ENCODE measurements around the gene PCSK6. TPM values are rescaled to one million over a fixed set of nuclear protein-coding genes. Genes with fewer than 3 reads are reported as not detected.
A peak's percentile ranks its signal among the peaks of the same experiment; 100 is the strongest.

The PCSK6 gene
- polyA plus RNA-seq (ENCODE audit: insufficient read length in 12 of 12), result 10 to 100 TPM in 9 of 12 donors, 1 to 10 TPM in 2, not detected in 1; 7.7 to 28.6 (median 10.9) TPM
- long read RNA-seq, donor 1, full-length matches to known transcripts, result 1 of 7 reads
- long read RNA-seq, donor 1, partial matches to known transcripts, result 6 of 7 reads
- long read RNA-seq, donor 1, other reads (novel, unspliced or antisense), result 0 of 7 reads
- long read RNA-seq, donor 2, result 0 reads
- long read RNA-seq, donor 3, partial matches to known transcripts, result 0 of 2 reads
- long read RNA-seq, donor 3, other reads (novel, unspliced or antisense), result 0 of 2 reads
- long read RNA-seq, donor 4, full-length matches to known transcripts, result 1 of 1 reads
- long read RNA-seq, donor 4, partial matches to known transcripts, result 0 of 1 reads
- long read RNA-seq, donor 4, other reads (novel, unspliced or antisense), result 0 of 1 reads
- long read RNA-seq, donor 5, full-length matches to known transcripts, result 2 of 2 reads
- long read RNA-seq, donor 5, partial matches to known transcripts, result 0 of 2 reads
- long read RNA-seq, donor 5, other reads (novel, unspliced or antisense), result 0 of 2 reads
- long read RNA-seq, donor 6, result 0 reads
- long read RNA-seq, donor 7, partial matches to known transcripts, result 0 of 1 reads
- long read RNA-seq, donor 7, other reads (novel, unspliced or antisense), result 0 of 1 reads
- long read RNA-seq, donor 8, full-length matches to known transcripts, result 2 of 2 reads
- long read RNA-seq, donor 8, partial matches to known transcripts, result 0 of 2 reads
- long read RNA-seq, donor 8, other reads (novel, unspliced or antisense), result 0 of 2 reads
- long read RNA-seq, donor 9, partial matches to known transcripts, result 0 of 1 reads
- long read RNA-seq, donor 9, other reads (novel, unspliced or antisense), result 0 of 1 reads
- long read RNA-seq, donor 10, result 0 reads
- long read RNA-seq, donor 11, full-length matches to known transcripts, result 4 of 4 reads
- long read RNA-seq, donor 11, partial matches to known transcripts, result 0 of 4 reads
- long read RNA-seq, donor 11, other reads (novel, unspliced or antisense), result 0 of 4 reads

DNA sequence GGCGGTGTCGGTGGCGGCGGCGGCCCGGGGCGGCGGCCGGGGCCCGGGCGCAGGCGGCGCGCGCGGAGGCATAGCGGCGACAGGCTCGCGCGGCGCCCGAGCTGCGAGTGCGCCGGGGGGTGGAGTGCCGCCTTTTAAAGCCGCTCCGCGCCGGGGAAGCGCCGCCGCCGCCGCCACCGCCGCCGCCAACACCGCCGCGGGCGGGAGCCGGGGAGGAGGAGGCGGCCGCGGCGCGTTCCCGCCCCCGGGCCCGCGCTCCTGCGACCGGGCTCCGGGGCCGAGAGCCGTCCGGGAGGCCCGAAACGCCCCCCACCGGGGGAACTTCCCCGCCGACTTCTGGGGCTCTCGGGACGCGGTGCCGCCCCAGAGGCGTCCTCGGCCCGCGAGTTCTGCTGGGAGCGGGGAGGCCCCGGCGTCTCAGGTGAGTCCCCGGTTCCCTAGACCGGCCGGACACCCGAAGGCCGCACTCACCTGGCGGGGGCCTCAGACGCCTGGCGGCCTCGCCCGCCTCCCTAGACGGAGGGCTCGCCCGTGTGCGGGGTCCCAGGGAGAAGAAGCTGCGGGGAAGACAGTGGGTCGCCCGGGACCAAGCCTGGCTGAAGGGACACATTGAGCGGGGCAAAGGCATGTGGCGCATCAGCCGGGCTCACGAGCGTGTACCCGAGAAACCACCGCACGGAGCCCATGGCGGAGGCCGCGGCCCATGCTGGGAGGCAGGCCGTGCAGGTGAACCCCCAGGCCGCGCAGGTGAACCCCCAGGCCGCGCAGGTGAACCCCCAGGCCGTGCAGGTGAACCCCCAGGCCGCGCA lies at the start of gene PCSK6:
PCSK6 (minus strand) TSS at position 109 of the 809 bp plus-strand sequence; CDS start at position 72, 37 bp downstream.
- no peak for DNase-seq

DNA sequence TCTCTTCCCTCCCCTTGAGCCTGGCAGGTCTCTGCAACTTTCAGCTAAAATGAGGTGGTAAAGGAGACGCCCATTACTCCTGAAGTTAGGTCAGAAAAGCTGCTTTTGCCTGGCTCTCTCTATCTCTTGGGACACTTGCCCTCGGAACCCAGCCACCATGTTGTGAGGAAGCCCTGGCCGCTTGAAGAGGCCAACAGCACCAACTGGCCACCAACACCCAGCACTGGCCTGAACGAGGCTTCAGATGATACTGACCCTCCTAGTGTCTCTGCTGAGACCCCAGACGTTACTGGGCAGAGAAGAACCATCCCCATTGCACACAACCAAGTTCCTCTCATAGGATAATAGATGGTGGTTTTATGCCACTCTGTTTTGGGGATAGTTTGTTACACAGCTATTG lies 49.5 kb upstream of the PCSK6 start:
- DNase-seq, result no peak

DNA sequence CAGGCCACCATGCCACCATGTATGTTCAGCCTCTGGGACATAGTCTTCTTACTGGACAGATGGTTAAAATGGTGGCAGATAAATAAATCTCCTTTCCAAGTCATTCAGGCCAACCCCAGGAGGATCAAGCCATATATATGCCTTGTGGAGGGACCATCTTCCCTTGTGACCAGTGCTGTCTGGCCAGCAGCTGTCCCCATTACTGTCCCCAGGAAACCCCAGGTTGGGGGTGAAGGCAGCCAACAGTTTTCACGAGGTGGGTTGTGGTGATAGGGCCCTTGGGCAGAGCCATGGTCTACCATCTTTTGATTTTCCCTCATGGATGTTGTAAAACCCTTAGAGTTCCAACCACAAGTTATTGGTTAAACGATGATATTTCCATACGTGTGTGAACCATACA lies 48.7 kb upstream of the PCSK6 start:
- DNase-seq, result no peak

DNA sequence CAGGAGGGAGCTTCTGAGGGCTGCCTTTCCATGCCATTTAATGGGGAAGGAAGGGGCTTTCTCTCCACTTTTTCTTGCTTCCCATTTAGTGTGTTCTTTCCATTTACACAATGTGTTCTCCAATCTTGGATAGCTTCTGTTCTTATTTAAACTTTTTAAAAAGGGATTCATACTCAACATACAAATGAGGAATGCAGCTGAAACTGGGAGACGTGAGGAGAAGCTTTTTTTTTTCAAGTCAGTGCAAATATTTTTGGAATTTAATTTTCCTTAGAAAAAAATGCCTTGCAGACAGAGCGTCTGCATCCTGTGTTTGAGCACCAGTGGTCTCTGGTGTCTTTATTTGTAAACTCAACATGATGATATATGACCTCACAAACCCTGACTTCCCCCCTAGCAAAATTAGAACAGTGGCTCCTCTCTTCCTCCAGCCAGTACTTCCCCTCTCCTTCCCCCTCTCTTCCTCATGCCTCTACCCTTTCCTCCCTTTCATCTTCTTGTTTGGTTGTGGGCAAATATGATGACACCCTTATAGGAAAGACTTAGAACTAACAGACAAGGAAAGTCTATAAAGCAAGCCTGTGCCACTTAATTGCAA lies 48.1 kb upstream of the PCSK6 start:
- DNase-seq, result no peak

DNA sequence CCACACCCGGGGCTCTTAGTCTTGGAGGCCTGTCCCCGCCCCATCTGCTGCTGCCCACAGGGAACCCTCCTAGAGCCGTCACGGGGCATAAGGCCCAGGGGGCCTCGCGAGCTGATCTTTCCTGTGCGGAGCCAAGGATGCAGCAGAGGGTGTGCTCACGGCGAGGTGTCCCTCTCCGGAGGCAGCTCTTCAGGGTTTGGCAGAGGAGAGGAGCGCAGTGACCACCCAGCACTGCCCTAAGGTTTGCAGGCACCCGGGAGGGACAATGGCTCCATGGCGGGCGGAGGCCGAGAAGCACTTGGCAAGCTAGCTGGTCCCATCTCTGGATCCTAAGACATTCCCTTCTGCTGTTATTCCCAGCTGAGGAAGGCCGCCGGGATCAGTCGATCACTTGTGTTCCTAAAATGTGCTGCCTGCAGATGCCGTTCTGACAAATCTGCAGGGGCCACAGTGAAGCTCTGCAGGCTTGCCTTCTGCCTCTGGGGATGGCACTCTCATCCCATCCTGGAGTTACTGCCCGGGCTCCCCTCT lies 47.4 kb upstream of the PCSK6 start:
- no peak for DNase-seq

DNA sequence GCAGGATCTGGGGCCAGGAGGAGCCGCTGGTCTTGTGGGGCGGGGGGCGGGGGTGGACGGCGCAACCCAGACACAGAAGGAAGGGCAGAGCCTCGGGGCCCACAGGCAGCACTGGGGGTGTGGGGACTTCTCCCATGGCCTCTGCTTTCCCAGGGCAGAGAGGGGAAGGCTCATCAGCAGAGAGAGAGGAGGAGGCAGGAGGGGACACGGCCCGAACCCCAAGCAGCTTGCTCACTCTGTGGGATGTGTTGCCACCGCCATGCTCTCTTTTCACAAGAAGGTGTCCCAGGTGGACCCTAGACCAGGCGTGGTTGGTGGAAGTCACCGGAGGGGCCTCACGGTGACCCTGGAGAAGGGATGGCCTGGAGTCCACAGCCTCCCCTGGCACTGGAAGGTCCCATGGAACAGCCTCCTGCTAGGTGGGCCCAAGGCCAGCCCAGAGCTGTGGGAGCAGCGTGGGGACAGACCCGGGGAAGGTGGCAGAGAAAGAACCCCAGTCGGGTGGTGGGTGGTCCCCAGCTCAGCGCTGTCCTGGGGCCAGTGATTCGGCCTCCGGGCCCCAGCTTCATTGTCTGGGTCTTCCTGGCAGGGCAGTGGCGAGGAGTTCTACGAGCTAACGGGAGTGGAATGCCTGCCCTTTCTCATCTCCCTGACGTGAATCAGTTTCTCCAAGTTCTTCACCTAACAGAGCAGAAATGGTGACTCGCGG lies 46.8 kb upstream of the PCSK6 start:
- DNase-seq, result no peak

DNA sequence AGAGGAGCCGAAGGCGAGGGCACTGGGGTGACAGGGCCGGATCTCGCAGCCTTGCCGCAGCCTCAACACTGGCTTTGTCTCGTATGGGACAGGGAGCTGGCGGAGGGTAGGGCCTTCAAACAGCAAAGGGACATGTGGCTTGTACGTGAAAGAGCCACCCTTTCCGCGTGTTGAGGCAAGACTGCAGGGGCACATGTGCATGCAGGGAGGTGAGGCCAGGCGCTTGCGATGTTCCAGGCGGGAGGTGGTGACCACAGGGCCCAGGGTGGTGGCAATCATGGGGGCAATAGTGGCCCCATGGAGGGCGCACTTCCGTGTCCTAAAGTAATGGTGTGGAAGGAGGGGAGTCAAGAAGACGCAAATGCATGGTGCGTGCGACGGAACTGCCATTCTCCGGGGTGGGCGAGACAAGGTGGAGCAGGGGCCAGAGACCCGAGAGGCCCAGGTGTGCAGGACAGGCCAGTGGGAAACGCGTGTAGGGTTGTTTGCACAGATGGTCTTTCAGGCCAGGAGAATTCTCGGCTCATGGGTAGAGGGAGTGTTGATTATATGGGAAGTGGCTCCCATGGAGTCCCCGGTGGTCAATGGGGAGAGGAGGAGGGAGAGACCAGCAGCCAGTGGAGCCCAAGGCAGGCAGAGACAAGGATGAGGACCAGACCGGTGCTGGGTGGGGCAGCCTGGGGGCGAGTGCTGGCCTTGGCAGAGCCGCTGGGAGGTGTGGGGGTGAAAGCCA lies 45.8 kb upstream of the PCSK6 start:
- DNase-seq, result no peak

DNA sequence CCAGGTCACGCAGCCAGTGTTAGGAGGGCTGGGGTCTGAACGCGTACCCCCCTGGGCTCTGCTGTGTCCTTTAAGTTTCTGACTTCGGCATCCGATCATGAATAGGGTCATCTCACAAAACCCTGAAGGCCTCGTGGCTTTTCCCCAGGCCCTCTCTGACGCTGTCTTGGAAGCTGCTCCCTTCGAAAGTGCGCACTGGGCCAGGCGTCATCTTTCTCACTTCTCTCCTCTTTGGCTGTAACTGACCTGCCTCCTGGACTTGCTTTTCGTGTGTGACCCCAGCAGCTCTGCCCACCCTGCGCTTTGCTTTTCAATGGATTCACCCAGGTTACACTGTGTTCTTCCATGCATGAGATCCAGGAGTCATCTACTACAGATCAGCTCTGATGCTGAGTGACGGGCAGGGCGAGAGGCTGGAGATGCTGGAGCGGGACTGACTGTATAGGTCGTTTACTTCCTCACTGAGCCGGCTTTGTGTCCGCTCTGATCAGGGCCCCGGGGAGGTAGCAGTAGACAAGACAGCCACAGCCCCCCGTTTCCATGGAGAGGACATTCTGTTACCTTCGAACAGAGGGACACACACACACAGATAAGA lies 45.0 kb upstream of the PCSK6 start:
- DNase-seq, result no peak

DNA sequence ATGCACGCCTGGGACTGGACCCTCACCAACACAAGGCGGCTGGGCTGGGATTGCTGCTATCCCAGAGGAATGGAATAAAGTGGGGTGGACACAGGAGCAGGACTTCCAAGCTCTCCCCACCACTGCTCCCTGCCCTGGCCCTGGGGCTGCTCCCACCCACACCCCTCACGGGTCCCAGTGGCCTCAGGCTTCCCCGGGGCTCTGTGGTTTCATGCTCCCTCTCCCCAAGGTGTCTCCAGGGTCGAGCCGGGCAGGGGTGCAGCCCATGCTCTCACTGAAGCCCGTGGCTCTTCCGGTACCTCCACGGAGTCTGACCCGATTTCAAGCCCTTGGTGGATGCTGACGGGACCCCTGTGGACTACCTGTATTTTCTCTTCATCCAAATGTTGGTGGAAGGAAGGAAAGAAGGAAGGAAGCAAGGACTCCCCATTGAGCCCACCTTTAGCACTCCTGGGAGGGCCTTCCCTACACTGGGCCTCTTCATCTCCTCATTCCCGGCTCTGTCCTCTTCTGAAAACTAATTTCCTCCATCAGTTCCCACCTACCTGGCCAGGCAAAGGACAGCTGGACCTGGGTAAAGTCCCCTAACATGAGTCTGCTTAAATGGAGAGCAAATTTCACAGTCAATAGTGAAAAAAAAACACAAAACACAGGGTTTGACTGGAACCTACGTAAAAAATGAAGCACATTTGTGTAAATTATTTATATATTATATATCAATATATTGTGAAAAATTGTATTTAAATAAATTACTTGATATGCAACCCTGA lies 44.0 kb upstream of the PCSK6 start:
- DNase-seq, result no peak

DNA sequence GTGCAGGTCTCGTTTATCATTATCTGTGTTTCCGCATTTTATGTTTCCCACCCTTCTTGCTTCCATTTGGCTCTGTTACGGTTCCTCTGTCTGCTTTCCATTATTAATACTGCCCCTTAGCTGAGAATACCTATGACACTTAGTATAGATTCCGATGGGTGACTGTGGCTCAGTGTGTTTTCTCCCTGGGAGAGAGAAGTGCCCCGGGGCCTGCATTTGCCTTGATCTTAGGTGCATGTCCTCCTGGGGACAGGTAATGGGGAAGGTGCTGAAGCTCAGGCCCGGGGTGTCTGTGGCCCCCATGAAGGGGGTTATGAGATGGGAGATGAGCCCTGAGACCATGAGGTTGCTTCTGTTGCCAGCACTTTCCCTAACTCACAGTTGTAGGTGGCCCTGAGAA lies 43.4 kb upstream of the PCSK6 start:
- no peak for DNase-seq

DNA sequence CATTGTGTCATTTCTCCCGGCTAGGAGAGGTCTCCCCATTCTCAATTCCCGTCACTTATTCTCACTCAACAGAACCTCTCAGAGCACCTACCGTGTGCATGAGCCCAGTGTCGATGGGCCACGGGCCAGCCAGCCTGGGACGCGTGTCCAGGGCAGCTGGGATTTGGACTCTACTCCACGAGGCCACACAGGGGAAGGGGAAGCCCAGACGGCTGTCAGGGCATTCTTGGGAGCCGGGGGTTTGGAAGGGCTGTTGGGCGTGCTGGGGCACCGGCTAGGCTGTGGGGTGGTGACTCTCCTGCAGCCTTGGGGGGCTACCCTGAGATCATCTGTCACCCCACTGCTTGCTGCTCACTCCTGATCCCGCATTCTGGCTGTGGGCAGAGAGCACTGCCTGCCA lies 41.7 kb upstream of the PCSK6 start:
- no peak for DNase-seq

DNA sequence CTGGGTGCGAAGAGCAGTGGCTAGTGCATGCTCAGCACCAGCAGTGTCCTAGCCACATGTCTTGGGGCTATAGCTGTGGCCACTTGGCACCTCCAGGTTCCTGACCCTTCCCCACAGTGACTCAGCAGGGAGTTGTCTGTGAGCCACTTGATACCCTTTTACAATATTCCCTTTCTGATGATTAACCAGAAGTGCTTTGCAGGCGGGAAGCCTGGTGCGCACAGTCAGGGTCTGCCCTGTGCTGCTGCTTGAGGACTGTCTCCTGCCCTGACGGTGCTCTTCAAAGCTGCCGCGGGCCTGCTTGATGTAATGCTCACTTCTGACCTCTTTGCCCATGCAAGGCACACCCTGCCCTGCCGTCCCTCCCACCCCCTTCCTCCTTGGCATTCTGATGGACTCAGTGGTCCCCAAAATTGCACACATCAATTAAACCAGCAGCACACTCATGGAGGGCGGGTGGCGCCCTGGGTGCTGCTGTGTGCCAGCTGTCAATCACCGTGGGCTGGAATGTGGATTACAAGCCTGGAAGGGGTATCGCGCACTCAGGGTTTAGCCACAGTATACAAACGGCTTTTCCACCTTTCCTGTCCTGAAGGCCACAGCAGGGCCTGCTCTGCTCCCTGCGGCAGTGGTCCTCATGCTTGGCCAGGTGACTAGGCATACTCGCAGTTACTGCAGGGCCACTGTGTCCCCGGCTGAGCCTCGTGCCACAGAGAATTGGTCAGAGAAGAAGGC lies 40.9 kb upstream of the PCSK6 start:
- DNase-seq, result no peak

DNA sequence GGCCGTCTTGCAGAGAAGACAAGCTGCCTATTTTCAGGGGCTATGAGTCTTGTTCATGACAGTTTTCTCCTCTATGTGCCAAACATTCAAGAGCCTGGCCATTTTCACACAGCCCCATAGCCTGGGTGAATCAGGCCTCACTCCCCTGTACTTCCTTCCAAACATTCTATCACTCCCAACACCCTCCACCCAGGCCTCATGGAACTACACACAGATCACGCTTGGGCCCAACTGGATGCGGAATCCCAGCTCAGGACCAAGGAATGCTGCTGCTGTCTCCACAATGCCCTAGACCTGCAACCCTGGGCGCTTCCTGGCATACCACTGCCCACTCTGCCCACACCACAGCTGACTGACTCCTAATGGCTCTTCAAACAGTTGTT lies 39.4 kb upstream of the PCSK6 start:
- DNase-seq, result no peak

DNA sequence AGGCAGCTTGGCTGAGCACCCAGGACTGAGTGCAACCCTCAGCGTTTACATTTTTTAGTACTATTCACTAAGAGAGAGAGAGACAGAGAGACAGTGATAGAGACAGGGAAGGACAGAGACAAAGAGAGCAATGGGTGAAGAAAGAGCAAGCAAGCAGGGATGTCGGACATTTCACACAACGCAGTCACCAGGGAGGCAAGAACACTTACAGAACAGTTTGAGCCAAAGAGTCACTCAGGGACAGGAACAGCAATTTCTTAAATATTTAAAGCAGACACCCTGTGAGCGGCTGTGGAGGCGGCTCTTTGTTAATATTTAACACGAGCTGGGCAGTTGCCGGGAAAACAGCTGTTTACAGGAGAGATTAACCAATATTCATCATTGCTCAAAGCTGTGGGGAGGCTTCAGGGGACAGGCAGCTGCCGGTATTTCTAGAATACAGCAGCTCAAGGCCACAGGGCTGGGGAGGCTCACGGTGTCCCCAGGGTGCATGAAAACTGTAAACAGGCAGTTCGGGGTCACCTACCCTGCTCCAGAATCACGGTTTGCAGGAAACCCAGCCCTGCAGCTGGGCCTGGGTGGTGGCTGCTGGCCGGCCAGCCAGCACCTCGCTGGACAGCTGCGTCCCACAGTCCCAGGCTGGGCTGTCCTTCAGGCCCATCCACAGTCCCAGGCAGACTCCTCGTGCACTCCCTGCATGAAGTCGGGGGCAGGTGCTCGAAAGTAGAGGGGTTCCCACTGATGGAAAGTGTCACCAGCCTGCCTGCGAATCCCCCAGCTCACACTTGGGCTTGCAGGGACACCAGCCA lies 38.8 kb upstream of the PCSK6 start:
- DNase-seq, result peak; percentile 84

DNA sequence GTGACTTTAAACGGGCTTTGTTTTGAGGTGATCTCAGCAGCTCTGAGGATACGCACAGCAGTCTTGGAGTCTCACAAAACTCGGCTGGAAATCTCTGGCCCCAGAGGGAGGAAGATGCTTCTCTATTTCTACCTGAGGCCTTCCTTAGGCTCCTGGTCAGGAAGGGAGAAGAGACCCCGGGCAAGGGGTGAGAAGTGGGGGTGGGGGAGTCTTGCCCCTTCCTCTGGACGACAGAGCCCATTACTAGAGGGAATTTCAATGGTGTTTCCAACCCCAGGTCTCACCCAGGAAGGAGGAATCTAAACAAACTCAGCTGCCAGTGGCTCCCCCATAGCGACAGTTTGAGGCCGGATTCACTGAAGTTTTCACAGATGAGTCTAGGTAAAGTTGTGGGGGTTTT lies 37.4 kb upstream of the PCSK6 start:
- DNase-seq, result no peak

DNA sequence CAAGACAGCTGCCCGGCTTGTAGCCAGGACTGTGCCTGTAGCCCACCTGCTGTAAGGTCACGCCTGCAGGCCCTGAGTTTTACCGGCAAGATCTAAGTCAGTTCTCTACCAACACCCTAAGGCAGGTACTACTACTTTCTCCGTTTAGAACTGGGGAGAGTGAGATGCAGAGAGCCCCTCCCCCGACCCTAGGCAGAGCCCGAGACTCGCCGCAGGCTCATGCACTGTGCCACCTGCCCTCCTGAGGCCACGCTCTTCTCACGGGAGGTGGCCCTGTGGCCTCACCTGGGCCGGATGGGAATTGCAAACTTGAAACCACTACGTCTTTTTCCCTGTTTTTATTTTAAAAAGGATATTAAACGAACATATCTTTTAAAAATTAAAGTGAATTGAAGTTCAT lies 36.9 kb upstream of the PCSK6 start:
- no peak for DNase-seq

DNA sequence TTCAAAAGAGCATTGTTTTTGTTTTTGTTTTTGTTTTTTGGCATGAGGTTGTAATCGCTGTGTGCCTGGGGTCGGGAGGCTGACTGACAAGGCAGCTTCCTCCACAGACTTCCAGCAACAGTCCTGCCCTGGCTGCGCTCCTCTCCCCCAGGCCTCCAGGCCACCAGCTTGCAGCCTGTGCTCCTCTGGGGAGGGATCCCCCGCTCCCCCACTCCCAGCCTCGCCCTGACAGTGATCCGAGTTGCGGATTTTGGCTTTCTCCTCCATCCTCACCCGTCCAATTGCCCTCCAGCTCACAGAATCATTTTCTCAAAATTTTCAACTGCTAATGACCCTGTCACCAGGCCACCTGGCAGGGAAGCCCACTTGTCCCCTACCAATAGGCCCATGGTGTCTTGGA lies 36.5 kb upstream of the PCSK6 start:
- DNase-seq, result no peak

Measured in muscle of arm (tissue), 14 donors.